ENCODE results near the gene DAAM1.

The DAAM1 gene

GRCh38 chr14:59344016-59344415 lies 155.5 kb downstream of the DAAM1 start:
- no peak for DNase-seq

DNA sequence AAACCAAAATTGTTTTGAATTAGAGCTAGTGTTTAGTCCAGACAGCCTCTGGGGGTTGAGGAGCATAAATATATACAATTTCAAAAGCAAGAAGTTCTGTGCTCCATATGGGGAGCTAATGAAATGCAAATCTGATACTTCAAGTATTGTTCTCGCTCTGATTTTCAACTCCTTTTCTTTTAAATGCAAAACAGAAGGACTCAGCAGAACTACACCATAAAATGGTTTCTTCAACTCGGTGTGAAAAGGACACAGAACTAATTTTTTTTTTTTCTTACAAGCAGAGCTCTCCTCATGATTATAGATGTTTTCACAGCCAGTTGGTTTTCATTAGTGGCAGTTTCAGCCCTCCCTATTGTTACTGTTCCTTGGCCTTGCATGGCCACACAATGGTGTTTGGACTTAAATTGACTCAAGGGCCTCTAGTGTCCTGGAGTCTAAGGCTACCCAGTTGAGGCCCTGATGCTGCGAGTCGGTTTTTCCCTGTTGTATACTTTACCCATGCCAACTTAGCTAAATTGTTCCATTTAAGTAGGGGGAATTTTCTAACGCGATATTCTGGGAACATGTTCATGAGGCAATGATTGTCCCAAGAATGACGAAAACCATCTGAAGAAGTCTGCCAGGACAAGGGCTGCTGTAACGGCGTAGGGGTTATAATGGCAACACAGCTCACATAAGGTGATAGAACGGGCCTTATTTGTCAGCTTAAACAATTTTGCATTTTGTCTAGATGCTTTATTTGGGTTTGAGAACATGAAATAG lies 156.4 kb downstream of the DAAM1 start:
- DNase-seq = no peak

GRCh38 chr14:59346329-59346728 lies 157.9 kb downstream of the DAAM1 start:
- no peak for DNase-seq

GRCh38 chr14:59346796-59347510 lies 158.5 kb downstream of the DAAM1 start:
- no peak for DNase-seq

GRCh38 chr14:59347511-59347900 lies 159.0 kb downstream of the DAAM1 start:
- DNase-seq = no peak

DNA sequence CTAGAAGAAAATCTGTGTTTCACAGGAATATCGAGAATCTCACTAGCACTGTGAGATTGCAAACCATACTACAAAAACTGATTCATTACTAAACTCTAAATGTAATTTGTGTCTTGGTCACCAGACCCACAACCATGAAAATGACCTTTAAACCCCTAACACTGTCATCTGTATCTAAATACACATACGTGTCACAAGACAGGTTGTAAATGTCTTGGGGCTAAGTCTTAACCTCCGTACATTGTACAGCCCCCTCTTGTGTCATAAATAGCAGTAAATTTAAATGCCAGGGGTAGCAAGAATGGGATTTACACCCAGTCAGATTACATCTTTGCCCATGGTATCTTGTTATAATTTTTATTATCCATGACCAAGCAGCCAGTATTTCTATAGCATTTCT lies 159.4 kb downstream of the DAAM1 start:
- no peak for DNase-seq

GRCh38 chr14:59349258-59349701 lies 160.8 kb downstream of the DAAM1 start:
- no peak for DNase-seq

GRCh38 chr14:59352961-59353360 lies 164.5 kb downstream of the DAAM1 start:
- DNase-seq = no peak

DNA sequence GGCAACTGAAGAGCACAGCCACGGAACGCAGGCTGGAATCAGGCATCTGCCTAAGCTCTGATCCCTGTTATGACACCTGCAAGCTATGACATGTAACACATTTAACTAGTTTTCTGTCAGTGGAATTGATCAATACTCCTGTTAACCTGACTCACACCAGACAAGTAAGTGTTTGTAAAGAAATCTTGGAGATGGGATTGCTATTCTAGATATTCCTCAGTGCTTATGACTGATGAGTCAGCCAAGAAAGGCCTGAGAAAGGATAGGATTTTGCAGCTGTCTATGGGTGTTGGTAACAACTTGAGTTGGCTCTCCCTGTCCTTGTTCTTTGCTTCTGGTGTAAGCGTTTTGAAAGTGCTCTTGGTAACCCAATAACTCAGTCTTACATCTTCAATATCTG lies 166.2 kb downstream of the DAAM1 start:
- DNase-seq = no peak

DNA sequence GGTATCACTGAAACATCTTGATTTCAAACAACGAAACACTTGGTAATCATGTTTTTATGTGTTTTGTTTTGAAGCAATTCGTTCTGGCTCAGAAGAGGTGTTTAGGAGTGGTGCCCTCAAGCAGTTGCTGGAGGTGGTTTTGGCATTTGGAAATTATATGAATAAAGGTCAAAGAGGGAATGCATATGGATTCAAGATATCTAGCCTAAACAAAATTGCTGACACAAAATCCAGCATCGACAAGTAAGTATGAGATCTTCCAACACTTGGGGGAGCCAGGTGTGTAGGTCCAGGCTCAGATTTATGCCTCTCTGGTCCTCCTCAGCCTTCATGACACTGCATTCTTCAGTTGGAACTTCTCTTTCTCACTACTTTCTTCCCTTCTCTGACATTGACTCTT lies 166.6 kb downstream of the DAAM1 start:
- DNase-seq = no peak

GRCh38 chr14:59356312-59356711 lies 167.8 kb downstream of the DAAM1 start:
- DNase-seq = no peak

DNA sequence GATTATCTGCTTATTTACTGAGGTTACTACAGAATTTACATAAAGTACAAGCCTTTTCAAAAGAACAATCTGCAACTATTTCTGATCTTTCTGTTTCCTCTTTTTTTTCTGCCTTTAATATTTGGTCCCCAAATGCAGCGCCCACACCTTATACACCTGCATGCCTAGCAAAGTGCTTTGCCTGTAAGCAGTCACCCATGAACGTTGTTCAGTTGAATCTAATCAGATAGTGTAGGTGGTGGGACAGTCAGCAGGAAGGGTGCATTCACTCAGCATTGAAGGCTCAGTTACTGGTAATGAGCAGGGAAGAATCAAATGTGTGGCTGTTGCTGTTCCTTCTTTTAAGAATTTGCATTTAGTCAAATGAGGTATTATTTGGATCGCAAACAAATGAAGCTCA lies 168.3 kb downstream of the DAAM1 start:
- no peak for DNase-seq

DNA sequence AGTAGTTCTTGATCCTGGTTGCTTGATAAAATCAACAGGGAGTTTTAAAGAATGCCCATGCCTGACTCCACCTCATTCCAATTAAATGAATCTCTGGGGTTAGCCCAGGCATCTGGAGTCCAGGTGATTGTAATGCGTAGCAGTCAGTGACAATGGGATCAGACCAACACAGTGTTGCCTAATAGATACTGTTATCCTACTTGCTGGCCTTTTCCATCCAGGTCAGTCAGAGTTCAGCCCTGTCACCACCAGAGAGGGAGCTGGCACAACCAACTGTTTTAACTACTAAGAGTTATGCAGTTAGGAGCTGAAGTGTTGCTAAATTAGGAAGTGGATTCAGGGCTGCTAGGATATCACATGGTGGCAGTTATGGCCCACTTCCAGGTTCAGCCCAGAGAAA lies 169.6 kb downstream of the DAAM1 start:
- DNase-seq = no peak

DNA sequence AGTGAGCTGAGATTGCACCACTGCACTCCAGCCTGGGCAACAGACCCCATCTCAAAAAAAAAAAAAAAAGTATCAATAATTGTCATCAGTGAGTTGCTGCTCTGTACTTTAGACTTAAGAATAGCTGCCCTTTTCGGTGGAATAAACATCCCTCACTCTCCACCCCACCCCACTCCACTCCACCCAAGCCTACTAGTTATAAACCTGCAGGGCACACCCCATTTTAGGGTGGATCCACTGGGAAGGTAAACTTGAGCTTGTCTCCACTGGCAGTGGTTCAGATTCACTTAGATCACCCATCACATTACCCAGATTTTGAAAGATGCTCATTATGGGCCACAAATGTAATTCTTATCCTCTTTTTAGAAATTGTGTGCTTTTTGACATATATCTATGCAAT lies 170.3 kb downstream of the DAAM1 start:
- no peak for DNase-seq

DNA sequence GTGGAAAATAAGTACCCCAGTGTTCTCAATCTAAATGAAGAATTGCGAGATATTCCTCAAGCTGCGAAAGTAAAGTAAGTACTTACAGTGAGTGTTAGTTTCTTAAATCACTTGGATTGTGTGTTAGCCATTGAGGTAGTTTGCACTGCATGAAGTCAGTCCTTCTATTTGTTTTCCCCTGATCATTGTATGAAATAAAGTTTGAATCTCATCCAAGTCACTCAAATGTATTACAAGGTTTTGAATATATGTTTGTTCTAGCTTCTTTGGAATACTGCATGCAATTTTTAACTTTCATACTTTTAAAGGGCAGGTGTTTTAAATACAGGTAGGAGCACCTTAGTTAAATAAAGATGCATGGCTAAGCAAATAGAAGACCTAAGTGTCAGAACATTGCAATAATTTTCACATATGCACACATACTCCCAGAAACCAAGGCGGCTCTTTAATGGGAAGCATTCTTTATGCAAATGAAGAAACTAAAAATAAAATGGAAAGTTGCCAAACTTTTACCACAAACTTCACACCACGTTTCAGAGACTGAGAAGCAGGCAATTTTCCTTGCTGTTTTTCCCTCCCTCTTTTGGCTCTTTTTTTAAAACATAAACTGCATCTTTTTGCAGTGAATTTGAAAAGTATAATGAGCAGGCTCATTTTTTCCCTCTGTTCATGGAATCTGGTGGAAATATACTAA lies 171.1 kb downstream of the DAAM1 start:
- no peak for DNase-seq

DNA sequence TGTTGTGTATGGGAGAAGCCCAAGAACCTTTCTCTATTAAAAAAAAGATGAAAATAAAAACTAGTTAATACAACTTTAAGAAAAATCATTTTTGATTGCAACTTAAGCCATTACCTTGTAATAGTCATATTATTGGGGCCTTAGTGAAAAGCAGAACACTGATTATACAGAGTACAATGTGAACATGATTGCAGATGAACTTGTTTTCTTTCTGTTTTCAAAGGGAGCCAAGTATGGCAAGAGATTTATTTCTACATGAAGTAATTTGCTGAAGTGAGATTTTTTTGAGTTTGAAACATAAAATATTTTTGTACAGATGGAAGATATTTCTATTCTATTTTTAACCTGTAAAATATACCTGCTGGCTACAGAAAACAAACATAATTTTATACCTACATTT lies 171.8 kb downstream of the DAAM1 start:
- no peak for DNase-seq

DNA sequence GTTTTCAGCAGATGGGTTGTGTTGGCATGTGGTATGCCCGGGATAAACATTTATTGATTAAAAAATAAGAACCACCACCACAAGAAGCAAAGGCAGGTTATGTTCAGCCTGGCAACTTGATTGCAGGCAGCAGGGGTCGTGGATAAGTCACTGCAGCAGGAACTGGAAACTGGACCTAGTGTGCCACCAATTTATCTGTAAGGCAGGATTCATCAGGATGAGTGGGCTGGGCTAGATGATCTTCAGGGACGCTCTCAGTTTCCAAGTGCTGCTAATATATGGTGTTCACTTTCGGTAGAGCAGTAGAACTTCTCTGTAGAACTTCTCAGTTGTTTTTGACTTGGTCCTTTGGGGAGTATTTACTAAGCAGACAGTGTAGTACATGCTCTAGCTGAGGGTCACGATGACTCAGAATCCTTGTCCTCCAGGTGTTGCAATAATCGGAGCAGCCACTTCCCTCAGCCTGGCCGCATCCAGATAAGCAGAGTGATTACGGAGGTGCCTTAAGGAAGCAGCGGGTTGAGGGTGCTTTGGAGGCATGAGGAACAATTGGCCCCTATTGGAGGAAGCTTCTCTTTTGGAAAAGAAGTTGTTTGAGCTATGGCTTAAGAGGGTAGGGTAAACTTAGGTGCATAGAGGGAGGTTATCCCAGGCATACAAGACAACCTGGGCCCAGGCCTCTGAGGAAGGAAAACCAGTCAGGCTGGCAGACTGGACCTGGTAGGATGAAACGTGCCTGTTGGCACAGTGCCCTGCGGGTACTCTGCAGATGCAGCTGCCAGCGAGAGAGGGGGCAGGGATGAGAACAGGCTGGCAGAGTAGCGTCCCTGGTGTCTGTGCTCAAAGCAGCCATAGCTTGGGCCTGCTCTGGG lies 172.7 kb downstream of the DAAM1 start:
- no peak for DNase-seq

DNA sequence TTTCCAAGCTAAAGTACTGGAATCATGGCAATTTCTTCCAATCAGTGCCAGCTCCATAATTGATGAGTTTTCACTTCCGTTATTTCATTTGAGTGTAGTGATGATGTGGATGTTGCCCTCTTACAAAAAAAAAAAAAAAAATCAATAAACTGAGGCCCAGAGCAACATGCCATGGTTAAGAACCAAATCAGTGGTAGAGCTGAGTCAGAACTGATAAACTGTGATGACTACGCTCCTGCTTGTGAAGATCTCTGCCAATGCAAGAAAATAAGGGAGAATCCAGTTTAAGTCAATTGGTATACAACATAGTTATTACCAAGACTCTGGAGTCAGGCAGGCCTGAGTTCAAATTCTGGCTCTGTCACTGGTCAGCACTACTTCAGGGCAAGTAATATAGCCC lies 174.0 kb downstream of the DAAM1 start:
- DNase-seq = no peak

- DNase-seq = no peak
Observed at GRCh38 chr14:59363531-59364226, 175.2 kb downstream of the DAAM1 start.

GRCh38 chr14:59370158-59370742 lies 181.8 kb downstream of the DAAM1 start:
- no peak for DNase-seq

DNA sequence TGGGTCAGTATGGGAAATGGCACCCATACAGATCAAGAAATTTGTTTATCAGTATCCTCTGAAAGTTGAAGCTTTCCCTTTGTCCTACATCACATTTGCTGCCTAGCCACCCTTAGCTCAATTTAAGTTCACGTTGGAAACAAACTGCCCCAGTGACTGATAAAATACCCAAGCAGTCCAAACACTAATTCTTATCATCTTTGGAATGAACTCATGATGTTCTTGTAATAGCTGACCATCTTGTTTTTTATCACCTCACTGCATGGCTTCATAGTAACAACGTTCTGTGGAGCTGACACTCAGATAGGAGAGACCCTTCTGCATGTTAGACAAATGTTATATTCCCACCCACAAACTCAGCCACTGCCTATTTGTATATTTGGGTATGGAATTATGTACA lies 183.3 kb downstream of the DAAM1 start:
- DNase-seq = no peak

- no peak for DNase-seq
Observed at GRCh38 chr14:59374048-59374447, 185.6 kb downstream of the DAAM1 start.
